LNCaP clone FGC (cell line): Measurements from ENCODE around the gene CAPZA3.

Source experiments
- DNase-seq: peaks from one replicate; pipeline ENCODE4 v3.0.0-alpha.2; 2011; ENCODE audit warnings: low read depth
- H3K4me3 ChIP-seq: 2 replicates; pipeline ENCODE4 v1.5.1; 2011; ENCODE audit warnings: mild to moderate bottlenecking, low read depth, low read length, control low read depth
- TF ChIP-seq, protein P1 (sequence below): IDR thresholded peaks from 2 replicates; pipeline ENCODE4 v1.5.1; 2012; ENCODE audit warnings: mild to moderate bottlenecking; ENCODE audit not compliant: control insufficient read depth, insufficient read depth; ENCODE audit errors: extremely low read depth

Gene CAPZA3

DNA sequence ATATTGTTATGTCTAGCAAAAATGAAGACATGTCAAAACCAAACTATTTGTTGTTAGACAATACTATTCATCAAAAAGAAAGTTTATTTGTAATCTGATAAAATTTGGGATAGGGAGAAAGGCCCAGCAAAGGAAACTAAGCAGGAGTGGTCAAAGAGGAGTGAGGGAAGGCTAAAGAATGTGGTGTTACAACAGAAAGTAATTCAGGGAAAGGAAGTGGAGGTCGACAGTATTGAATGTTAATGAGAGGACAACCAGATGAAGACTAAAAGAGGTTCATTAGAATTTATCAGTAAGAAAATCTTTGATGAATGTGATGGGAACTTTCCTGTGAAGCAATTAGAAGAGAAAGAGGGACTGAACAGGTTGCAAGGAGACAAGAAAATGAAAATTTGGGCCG lies 34.0 kb upstream of the CAPZA3 start:
- H3K4me3 ChIP-seq: no peak overlapping the region
- TF ChIP-seq, protein P1, sequence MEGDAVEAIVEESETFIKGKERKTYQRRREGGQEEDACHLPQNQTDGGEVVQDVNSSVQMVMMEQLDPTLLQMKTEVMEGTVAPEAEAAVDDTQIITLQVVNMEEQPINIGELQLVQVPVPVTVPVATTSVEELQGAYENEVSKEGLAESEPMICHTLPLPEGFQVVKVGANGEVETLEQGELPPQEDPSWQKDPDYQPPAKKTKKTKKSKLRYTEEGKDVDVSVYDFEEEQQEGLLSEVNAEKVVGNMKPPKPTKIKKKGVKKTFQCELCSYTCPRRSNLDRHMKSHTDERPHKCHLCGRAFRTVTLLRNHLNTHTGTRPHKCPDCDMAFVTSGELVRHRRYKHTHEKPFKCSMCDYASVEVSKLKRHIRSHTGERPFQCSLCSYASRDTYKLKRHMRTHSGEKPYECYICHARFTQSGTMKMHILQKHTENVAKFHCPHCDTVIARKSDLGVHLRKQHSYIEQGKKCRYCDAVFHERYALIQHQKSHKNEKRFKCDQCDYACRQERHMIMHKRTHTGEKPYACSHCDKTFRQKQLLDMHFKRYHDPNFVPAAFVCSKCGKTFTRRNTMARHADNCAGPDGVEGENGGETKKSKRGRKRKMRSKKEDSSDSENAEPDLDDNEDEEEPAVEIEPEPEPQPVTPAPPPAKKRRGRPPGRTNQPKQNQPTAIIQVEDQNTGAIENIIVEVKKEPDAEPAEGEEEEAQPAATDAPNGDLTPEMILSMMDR: no peak
- DNase-seq: no peak

DNA sequence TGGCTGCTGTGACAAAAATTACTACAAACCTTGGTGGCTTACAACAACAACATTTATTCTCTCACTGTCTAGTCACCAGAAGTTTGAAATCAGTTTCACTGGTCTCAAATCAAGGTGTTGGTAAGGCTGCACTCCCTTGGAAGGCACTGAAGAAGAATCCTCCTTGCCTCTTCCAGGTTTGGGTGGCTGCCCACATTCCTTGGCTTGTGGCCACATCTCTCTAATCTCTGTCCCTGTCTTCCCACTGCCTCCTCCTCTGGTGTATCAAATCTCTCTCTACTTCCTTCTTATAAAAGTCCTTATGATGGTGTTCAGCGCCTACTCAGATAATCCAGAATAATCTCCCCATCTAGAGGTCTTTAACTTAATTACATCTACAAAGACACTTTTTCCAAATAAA lies 31.1 kb upstream of the CAPZA3 start:
- TF ChIP-seq, protein P1: no peak
- no peak overlapping the region for H3K4me3 ChIP-seq
- no peak for DNase-seq

GRCh38 chr12:18716236-18716635 lies 21.7 kb upstream of the CAPZA3 start:
- no peak for DNase-seq
- TF ChIP-seq, protein P1: no peak

GRCh38 chr12:18718462-18718861 lies 19.5 kb upstream of the CAPZA3 start:
- DNase-seq: no peak
- H3K4me3 ChIP-seq: no peak overlapping the region
- TF ChIP-seq, protein P1: no peak

More at GRCh38 chr12:18716236-18716635, 21.7 kb upstream of the CAPZA3 start:
- H3K4me3 ChIP-seq: no peak overlapping the region

DNA sequence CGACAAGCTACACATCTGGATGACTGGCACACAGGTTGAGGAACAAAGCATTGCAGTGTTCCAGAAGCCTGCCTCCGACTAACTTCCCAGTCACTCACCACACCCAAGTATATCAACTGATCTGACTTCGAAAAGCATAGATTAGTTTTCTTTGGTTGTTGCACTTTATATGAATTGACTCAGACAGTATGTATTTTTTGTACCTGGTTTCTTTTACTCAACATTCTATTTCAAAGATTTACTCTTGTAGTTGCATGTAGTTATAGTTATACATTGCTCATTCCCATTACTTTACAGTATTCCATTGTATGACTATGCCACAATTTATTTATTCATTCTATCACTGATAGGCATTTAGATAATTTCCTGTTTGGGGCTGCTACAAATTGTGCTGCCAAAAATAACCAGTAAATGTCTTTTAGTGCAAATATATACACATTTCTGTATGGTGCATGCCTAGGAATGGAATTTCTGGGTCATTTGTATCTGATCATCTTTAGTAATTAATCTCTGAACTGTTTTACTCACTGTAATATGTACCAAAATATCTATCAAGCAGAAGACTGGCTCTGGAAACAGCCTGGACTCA lies 17.9 kb upstream of the CAPZA3 start:
- no peak for DNase-seq
- TF ChIP-seq, protein P1: no peak
- H3K4me3 ChIP-seq: no peak overlapping the region

DNA sequence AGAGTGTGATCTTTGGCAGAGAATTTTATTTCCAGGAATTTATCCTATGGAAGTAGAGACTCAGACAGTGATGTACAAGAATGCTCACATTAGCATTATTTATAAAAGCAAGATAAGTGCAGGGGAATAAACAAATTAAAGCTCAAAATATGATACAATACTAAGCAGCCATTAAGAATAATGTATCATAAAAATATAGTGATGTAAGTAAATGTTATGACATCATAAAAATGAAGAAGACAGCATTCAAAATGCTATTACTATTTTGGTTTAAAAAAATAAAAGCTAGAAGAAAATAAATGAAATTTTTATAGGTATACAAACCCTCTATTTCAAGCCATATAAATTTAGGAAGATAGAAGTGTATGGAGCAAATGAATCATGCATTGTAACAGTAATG lies 17.2 kb upstream of the CAPZA3 start:
- TF ChIP-seq, protein P1: no peak
- DNase-seq: no peak
- H3K4me3 ChIP-seq: no peak overlapping the region

- no peak for DNase-seq
- TF ChIP-seq, protein P1: no peak
- no peak overlapping the region for H3K4me3 ChIP-seq
These were observed 16.5 kb upstream of the CAPZA3 start for GRCh38 chr12:18721452-18721851.
